Breast epithelium (tissue), 4 donors: ENCODE measurements around the gene CAMKK2. TPM values are rescaled to one million over a fixed set of nuclear protein-coding genes. Genes with fewer than 3 reads are reported as not detected.

Experiments
- DNase-seq, 2 donors: peaks; one replicate each; pipeline ENCODE4 v3.0.0-alpha.2; 2019; ENCODE audit warnings: low spot score in 2 of 2
- H3K27ac ChIP-seq, 2 donors: fragments of 200-600 bp; sonication (generic) in 1 of 2; one replicate each; pipeline ENCODE4 v1.5.1; 2016 to 2019; ENCODE audit warnings: mild to moderate bottlenecking in 1 of 2
- H3K27me3 ChIP-seq, 2 donors: fragments of 200-600 bp; sonication (generic) in 1 of 2; one replicate each; pipeline versions ENCODE4 v1.5.1 to v1.6.0; 2017 to 2019; ENCODE audit warnings: control low read depth in 1 of 2, mild to moderate bottlenecking in 1 of 2
- H3K36me3 ChIP-seq: fragments of 200-600 bp; one replicate; pipeline ENCODE4 v1.5.1; 2019
- H3K4me1 ChIP-seq, 2 donors: fragments of 200-600 bp; sonication (generic); one replicate each; pipeline ENCODE4 v1.5.1; 2016 to 2019; ENCODE audit warnings: control low read depth in 1 of 2
- H3K4me3 ChIP-seq, 3 donors: fragments of 200-600 bp; sonication (generic); 1 replicate in 2 of 3; 2 replicates in 1 of 3; pipeline ENCODE4 v1.5.1; 2016 to 2019; ENCODE audit warnings: mild to moderate bottlenecking in 3 of 3, moderate library complexity in 2 of 3
- H3K9me3 ChIP-seq, 2 donors: fragments of 200-600 bp; sonication (generic) in 1 of 2; one replicate each; pipeline ENCODE4 v1.5.1; 2016 to 2019; ENCODE audit warnings: control low read depth in 1 of 2
- POLR2A ChIP-seq: fragments of 450-650 bp; IDR thresholded peaks from one replicate; pipeline ENCODE4 v1.6.1; 2016; ENCODE audit warnings: antibody characterized with exemption, mild to moderate bottlenecking, moderate library complexity
- POLR2AphosphoS5 ChIP-seq, 3 donors: sonication (generic); formaldehyde crosslinking; IDR thresholded peaks; one replicate each; pipeline ENCODE4 v1.6.1; 2017; ENCODE audit warnings: antibody characterized with exemption in 3 of 3
- intact Hi-C: fragments of 100-400 bp; cut with DNase I; formaldehyde crosslinking; loops from one replicate; pipeline ENCODE4 v1.15.1; 2023; ENCODE audit warnings: low total_unique reads
- total RNA-seq, 3 donors: library from RNA; depleted of rRNA; stranded (reverse); fragments of >200 nt; gene quantifications; one replicate each; pipeline ENCODE4 v1.1.0, GENCODE V29; 2016
- TF ChIP-seq, protein P1 (sequence below), 3 donors: fragments of 450-650 bp; IDR thresholded peaks; one replicate each; pipeline ENCODE4 v1.5.1; 2016 to 2017; ENCODE audit warnings: antibody characterized with exemption in 3 of 3, mild to moderate bottlenecking in 3 of 3, moderate library complexity in 3 of 3

The CAMKK2 gene
- total RNA-seq, 3 donors from 2014 or later: 27.4 to 32.0 (median 29.2) TPM

DNA sequence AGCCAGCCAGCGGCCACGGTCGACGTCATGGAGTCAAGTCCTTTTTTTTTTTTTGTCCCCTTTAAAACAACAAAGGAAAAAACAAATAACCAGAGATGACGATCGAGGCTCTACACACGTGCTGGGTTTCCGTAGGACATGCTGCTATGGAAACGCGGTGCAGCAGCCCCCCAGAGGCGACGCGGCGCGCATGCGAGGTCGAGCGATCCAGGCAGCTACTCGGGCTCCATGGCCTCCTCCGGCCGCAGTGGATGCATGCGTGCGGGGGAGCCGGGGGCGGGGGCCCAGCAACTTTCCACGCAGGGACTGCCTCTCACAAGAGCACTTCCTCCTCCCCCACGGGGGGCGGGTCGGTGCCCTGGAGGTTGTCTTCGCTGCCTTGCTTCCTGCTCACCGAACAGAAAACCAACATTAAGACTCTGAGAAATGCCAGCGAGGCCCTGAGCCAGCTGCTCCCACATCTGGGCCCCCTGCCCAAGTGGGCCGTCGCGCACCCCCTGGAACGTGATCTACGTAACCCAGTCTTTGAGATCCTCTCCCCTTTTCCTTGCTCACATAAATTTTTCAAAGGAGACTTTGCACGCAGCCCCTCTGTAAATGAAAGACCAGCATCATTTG, 55.9 kb downstream of the CAMKK2 start:
- Histone ChIP-seq H3K9me3 (no peaks in the 10 kb centered on the region), H3K4me3 (peak overlapping the region; percentile 20 to 63 (median 46)), H3K36me3 (no peaks in the 10 kb centered on the region), H3K27ac (peak overlapping the region; percentile 80 to 84), H3K4me1 (no peaks in the 10 kb centered on the region), H3K27me3 (no peaks in the 10 kb centered on the region)
- peak; percentile 71 to 78 for DNase-seq
- TF ChIP-seq POLR2A (no peak), POLR2AphosphoS5 (IDR thresholded peaks at IDR 0.05) (peak in 2 of 3 donors; percentile 36 to 40)
- intact Hi-C loops: no loop called here

DNA sequence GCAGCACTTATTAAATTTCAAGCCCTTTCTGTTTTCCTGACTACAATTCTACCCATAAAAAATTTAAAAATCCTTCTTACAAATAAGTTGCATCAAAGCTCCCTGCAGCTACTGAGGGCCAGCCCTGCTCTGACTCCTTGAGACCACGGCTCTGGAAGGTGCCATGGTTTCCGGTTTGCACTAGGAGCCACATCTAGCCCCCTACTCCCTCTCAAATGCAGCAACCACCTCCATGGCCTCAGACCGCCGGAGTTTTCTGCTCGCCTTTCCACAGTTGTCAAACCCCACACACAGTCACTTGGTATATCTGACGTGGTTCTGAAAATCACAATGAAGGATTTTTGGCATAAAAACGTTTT, 56.5 kb downstream of the CAMKK2 start:
- intact Hi-C loops: no loop called here
- TF ChIP-seq POLR2AphosphoS5 (IDR thresholded peaks at IDR 0.05) (no peak), POLR2A (no peak)
- TF ChIP-seq, protein P1, sequence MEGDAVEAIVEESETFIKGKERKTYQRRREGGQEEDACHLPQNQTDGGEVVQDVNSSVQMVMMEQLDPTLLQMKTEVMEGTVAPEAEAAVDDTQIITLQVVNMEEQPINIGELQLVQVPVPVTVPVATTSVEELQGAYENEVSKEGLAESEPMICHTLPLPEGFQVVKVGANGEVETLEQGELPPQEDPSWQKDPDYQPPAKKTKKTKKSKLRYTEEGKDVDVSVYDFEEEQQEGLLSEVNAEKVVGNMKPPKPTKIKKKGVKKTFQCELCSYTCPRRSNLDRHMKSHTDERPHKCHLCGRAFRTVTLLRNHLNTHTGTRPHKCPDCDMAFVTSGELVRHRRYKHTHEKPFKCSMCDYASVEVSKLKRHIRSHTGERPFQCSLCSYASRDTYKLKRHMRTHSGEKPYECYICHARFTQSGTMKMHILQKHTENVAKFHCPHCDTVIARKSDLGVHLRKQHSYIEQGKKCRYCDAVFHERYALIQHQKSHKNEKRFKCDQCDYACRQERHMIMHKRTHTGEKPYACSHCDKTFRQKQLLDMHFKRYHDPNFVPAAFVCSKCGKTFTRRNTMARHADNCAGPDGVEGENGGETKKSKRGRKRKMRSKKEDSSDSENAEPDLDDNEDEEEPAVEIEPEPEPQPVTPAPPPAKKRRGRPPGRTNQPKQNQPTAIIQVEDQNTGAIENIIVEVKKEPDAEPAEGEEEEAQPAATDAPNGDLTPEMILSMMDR (IDR thresholded peaks at IDR 0.05): no peak
- DNase-seq: no peak
- no peaks in the 10 kb centered on the region for H3K9me3 ChIP-seq
- H3K4me3 ChIP-seq: peak overlapping the region in 2 of 3 donors; percentile 46 to 63
- no peaks in the 10 kb centered on the region for H3K4me1 ChIP-seq
- no peaks in the 10 kb centered on the region for H3K36me3 ChIP-seq
- H3K27me3 ChIP-seq: no peaks in the 10 kb centered on the region
- H3K27ac ChIP-seq: peak overlapping the region; percentile 26 to 84

DNA sequence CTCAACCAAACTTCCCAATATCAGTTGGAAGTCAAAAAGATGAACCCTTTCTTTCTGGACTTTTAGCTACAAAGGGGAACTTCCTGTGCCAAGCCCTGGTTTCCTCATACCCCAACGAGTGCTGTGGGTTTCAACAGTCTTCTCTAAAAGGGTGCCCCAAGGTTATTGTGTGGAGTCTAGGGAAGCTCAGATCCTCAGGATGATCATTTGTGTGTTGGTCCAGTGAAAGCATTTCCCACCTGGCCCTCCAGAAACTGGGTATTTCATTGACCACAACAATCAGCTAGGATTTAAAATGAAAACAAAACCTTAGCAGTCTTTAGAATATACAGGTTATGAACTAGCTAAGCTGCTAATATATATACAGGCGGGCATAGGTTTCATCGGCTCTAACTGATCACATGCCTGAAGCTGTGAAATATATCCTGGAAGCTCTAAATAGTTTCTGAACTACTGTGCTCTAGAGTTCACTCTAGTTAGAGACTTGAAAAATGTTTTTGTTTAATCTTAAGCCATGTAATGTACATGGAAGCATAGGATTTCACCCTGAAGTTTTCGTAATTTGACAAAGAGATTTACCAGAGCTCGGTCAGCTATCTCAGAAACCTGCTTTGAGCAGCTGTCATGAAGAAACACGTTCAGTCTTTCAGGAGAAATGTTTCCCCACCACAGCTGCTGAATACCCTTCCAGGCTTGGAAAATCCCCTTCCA, 57.0 kb downstream of the CAMKK2 start:
- Histone ChIP-seq H3K4me3 (peak overlapping the region in 1 of 3 donors; percentile 63), H3K36me3 (no peaks in the 10 kb centered on the region), H3K9me3 (no peaks in the 10 kb centered on the region), H3K27me3 (no peaks in the 10 kb centered on the region), H3K4me1 (no peaks in the 10 kb centered on the region), H3K27ac (peak overlapping the region; percentile 26 to 84)
- TF ChIP-seq POLR2AphosphoS5 (IDR thresholded peaks at IDR 0.05): no peak
- TF ChIP-seq, protein P1 (IDR thresholded peaks at IDR 0.05): no peak
- no peak for TF ChIP-seq POLR2A
- no peak for DNase-seq
- intact Hi-C loops: no loop called here

DNA sequence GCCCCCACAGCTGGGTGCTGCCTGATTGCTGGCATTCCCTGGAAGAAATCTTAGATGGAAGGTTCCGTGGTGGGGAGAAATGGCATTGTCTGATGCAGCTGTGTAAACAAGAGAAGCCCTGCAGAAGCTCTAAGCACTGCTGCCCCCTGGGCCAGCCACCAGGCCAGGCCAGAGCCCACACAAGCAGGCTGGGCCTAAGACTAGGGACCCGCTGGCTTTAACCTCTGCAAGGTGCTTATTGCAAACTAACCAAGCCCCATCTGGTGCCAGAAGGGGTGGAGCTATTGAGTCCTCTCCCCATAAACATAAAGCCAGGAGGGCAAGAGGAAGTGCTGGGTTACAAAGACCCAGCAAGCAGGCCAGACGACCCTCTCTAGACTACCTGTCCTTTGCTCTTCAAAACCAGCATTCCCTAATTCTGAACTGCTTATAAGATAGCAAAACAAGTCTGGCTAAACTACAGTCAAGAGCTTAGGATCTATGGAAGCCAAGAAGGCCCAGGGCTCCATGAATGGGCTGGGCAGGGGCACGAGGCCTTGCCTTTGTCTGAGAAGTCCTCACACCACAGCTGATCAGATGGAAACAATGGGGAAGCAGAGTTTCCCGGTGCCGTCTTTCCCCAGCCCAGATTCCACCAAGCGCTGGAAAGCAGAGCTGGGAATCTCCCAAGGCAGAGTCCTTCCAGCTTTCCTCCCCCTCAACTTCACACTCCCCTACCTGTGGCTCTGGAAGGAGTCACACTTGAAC, 57.7 kb downstream of the CAMKK2 start:
- H3K27ac ChIP-seq: peak overlapping the region; percentile 26 to 84
- peaks cover under 1% of the 10 kb centered on the region for H3K36me3 ChIP-seq
- no peak overlapping the region for H3K4me3 ChIP-seq
- intact Hi-C loops: no loop called here
- H3K4me1 ChIP-seq: no peaks in the 10 kb centered on the region
- no peak for TF ChIP-seq POLR2A
- TF ChIP-seq, protein P1 (IDR thresholded peaks at IDR 0.05): no peak
- TF ChIP-seq POLR2AphosphoS5 (IDR thresholded peaks at IDR 0.05): no peak
- H3K27me3 ChIP-seq: no peaks in the 10 kb centered on the region
- DNase-seq: no peak
- no peaks in the 10 kb centered on the region for H3K9me3 ChIP-seq

DNA sequence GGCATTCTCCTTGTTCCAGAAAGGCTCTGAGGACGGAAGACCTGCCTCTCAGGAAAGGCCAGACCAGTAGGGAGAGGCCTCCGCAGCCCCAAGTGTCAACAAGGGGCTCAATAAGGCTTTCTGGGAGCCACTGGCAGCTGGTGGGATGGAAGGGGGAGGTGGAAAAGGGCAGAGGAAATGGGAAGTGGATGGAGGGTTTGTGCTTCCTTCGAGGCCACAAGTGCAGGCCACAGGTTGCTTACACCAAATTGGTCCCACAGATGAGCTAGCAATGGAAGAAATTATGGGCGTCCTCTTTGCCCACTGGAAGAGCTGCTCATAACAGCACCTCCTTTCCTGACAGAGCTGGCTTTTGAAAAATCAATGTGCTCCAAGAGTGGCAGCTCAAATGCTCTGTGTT, 58.4 kb downstream of the CAMKK2 start:
- Histone ChIP-seq H3K36me3 (peaks cover 8% of the 10 kb centered on the region), H3K27ac (peak overlapping the region; percentile 2 to 18), H3K9me3 (no peaks in the 10 kb centered on the region), H3K27me3 (no peaks in the 10 kb centered on the region), H3K4me1 (no peaks in the 10 kb centered on the region), H3K4me3 (no peak overlapping the region)
- intact Hi-C loops: no loop called here
- DNase-seq: no peak
- TF ChIP-seq POLR2AphosphoS5 (IDR thresholded peaks at IDR 0.05): no peak
- TF ChIP-seq, protein P1 (IDR thresholded peaks at IDR 0.05): no peak
